Measurements from ENCODE around the gene PHACTR3.

DNA sequence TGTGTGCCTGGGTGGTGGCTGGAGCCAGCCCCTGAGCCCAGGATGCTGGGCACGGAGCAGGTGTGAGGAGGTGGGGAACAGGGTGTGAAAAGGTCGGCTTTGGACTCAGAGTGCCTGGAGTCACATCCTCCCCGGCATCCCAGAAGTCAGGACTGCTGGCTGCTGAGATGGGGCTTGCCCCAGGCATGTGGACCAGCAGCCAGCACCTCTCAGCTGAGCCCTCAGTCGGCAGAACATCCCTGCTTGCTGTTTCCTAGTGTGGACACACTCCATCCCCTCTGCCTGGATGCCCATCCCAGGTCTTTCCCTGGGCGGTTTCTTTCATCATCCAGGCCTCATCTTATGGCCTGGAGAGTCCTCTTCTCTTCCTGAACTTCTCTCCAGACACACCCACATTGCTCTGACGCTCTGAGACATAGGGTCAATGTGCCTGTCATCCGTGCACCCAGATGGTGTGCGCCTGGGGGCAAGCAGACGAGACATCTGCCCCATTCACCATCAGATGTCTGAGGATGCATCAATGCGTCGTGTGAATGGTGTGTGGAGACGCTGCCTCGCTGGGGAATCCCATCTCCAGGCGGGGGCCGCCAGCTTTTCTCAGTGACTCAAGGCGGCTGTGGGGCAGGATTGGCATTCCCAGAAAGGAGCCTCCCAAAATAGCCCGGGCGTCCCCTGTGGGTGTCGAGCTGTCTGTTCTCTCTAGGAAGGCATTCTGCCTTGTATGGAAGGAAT, 224.9 kb downstream of the PHACTR3 start:
- TF ChIP-seq EZH2 (IDR thresholded peaks at IDR 0.05; ENCODE audit: borderline replicate concordance, low read length): no peak
- TF ChIP-seq, protein P1, sequence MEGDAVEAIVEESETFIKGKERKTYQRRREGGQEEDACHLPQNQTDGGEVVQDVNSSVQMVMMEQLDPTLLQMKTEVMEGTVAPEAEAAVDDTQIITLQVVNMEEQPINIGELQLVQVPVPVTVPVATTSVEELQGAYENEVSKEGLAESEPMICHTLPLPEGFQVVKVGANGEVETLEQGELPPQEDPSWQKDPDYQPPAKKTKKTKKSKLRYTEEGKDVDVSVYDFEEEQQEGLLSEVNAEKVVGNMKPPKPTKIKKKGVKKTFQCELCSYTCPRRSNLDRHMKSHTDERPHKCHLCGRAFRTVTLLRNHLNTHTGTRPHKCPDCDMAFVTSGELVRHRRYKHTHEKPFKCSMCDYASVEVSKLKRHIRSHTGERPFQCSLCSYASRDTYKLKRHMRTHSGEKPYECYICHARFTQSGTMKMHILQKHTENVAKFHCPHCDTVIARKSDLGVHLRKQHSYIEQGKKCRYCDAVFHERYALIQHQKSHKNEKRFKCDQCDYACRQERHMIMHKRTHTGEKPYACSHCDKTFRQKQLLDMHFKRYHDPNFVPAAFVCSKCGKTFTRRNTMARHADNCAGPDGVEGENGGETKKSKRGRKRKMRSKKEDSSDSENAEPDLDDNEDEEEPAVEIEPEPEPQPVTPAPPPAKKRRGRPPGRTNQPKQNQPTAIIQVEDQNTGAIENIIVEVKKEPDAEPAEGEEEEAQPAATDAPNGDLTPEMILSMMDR (IDR thresholded peaks at IDR 0.05; ENCODE audit: low read length): no peak

All from OCI-LY1 (cell line).